Measurements from ENCODE around the gene ZFP36.
A peak's percentile ranks its signal among the peaks of the same experiment; 100 is the strongest.

Gene ZFP36
- total RNA-seq = 35.0 to 2,654 (median 177) reads per million in 9 experiments

GRCh38 chr19:39406656-39407409 is at the start of gene ZFP36:
ZFP36 (plus strand) TSS chr19:39406847; CDS start chr19:39406905, 58 bp downstream.
- Mint-ChIP-seq H3K27me3 (peaks cover 0 to 13% of the 10 kb centered on the region in 2 donors), H3K27ac (peak within 1 kb of the TSS; percentile 100), H3K36me3 (ENCODE audit: insufficient read depth) (peaks cover 99% of the 10 kb centered on the region), H3K4me1 (ENCODE audit: low read depth in 2 of 2) (peaks cover 54 to 56% of the 10 kb centered on the region in 2 donors), H3K9me3 (no peaks in the 10 kb centered on the region), H3K4me3 (peak within 1 kb of the TSS; percentile 87 to 99)
- peak; percentile 11 for ATAC-seq (replicated peaks)
- DNase-seq = peak; percentile 85 to 88 (median 85)

- Mint-ChIP-seq H3K4me3 (no peak overlapping the region), H3K27me3 (no peaks in the 10 kb centered on the region), H3K36me3 (ENCODE audit: insufficient read depth) (peaks cover 56% of the 10 kb centered on the region), H3K27ac (no peak overlapping the region), H3K4me1 (ENCODE audit: low read depth in 2 of 2) (no peaks in the 10 kb centered on the region), H3K9me3 (no peaks in the 10 kb centered on the region)
- ATAC-seq (replicated peaks) (no peak), DNase-seq (no peak)
Observed at GRCh38 chr19:39359026-39359425, 47.6 kb upstream of the ZFP36 start.

GRCh38 chr19:39360599-39360998 is 46.0 kb upstream of the ZFP36 start:
- ATAC-seq (replicated peaks) = no peak
- no peaks in the 10 kb centered on the region for H3K9me3 Mint-ChIP-seq
- peaks cover 44% of the 10 kb centered on the region for H3K36me3 Mint-ChIP-seq (ENCODE audit: insufficient read depth)
- no peaks in the 10 kb centered on the region for H3K27me3 Mint-ChIP-seq
- peak overlapping the region in 1 of 2 donors; percentile 6 for H3K27ac Mint-ChIP-seq
- peaks cover 1 to 4% of the 10 kb centered on the region in 2 donors for H3K4me1 Mint-ChIP-seq (ENCODE audit: low read depth in 2 of 2)
- no peak for DNase-seq
- H3K4me3 Mint-ChIP-seq = no peak overlapping the region

GRCh38 chr19:39362682-39363657 is 43.7 kb upstream of the ZFP36 start:
- no peak for ATAC-seq (replicated peaks)
- peak overlapping the region in 1 of 2 donors; percentile 62 for H3K27ac Mint-ChIP-seq

GRCh38 chr19:39363901-39364457 is 42.7 kb upstream of the ZFP36 start:
- H3K9me3 Mint-ChIP-seq = no peaks in the 10 kb centered on the region
- no peaks in the 10 kb centered on the region for H3K27me3 Mint-ChIP-seq
- no peak overlapping the region for H3K4me3 Mint-ChIP-seq
- H3K36me3 Mint-ChIP-seq (ENCODE audit: insufficient read depth) = peaks cover 33% of the 10 kb centered on the region
- DNase-seq (no peak), ATAC-seq (replicated peaks) (no peak)
- H3K4me1 Mint-ChIP-seq (ENCODE audit: low read depth in 2 of 2) = peaks cover 1 to 4% of the 10 kb centered on the region in 2 donors
- H3K27ac Mint-ChIP-seq = peak overlapping the region; percentile 56 to 72

More at GRCh38 chr19:39362682-39363657, 43.7 kb upstream of the ZFP36 start:
- no peak overlapping the region for H3K4me3 Mint-ChIP-seq
- H3K36me3 Mint-ChIP-seq (ENCODE audit: insufficient read depth) = peaks cover 37% of the 10 kb centered on the region
- peaks cover 1 to 4% of the 10 kb centered on the region in 2 donors for H3K4me1 Mint-ChIP-seq (ENCODE audit: low read depth in 2 of 2)
- no peak for DNase-seq
- no peaks in the 10 kb centered on the region for H3K9me3 Mint-ChIP-seq
- H3K27me3 Mint-ChIP-seq = no peaks in the 10 kb centered on the region

- Mint-ChIP-seq H3K4me3 (no peak overlapping the region), H3K36me3 (ENCODE audit: insufficient read depth) (peaks cover 29% of the 10 kb centered on the region), H3K27ac (no peak overlapping the region), H3K27me3 (no peaks in the 10 kb centered on the region), H3K4me1 (ENCODE audit: low read depth in 2 of 2) (peaks cover 1 to 4% of the 10 kb centered on the region in 2 donors), H3K9me3 (no peaks in the 10 kb centered on the region)
- no peak for DNase-seq
- ATAC-seq (replicated peaks) = no peak
Observed at GRCh38 chr19:39365531-39365930, 41.1 kb upstream of the ZFP36 start.

GRCh38 chr19:39369200-39369599 is 37.4 kb upstream of the ZFP36 start:
- DNase-seq (no peak), ATAC-seq (replicated peaks) (no peak)
- H3K27ac Mint-ChIP-seq = no peak overlapping the region
- peaks cover 1 to 4% of the 10 kb centered on the region in 2 donors for H3K4me1 Mint-ChIP-seq (ENCODE audit: low read depth in 2 of 2)
- H3K27me3 Mint-ChIP-seq = no peaks in the 10 kb centered on the region
- no peak overlapping the region for H3K4me3 Mint-ChIP-seq
- no peaks in the 10 kb centered on the region for H3K9me3 Mint-ChIP-seq
- peaks cover 33% of the 10 kb centered on the region for H3K36me3 Mint-ChIP-seq (ENCODE audit: insufficient read depth)

GRCh38 chr19:39370735-39371134 is 35.9 kb upstream of the ZFP36 start:
- H3K4me1 Mint-ChIP-seq (ENCODE audit: low read depth in 2 of 2) = no peaks in the 10 kb centered on the region
- no peaks in the 10 kb centered on the region for H3K27me3 Mint-ChIP-seq
- ATAC-seq (replicated peaks) (no peak), DNase-seq (no peak)
- H3K36me3 Mint-ChIP-seq (ENCODE audit: insufficient read depth) = peaks cover 28% of the 10 kb centered on the region
- H3K9me3 Mint-ChIP-seq = no peaks in the 10 kb centered on the region
- no peak overlapping the region for H3K4me3 Mint-ChIP-seq
- H3K27ac Mint-ChIP-seq = peak overlapping the region; percentile 17 to 23

GRCh38 chr19:39372047-39372802 is 34.4 kb upstream of the ZFP36 start:
- Mint-ChIP-seq H3K36me3 (ENCODE audit: insufficient read depth) (peaks cover 25% of the 10 kb centered on the region), H3K4me1 (ENCODE audit: low read depth in 2 of 2) (no peaks in the 10 kb centered on the region), H3K9me3 (no peaks in the 10 kb centered on the region), H3K4me3 (no peak overlapping the region), H3K27me3 (no peaks in the 10 kb centered on the region), H3K27ac (peak overlapping the region; percentile 23 to 36)
- DNase-seq = no peak
- no peak for ATAC-seq (replicated peaks)

- no peak overlapping the region for H3K4me3 Mint-ChIP-seq
- peaks cover 32% of the 10 kb centered on the region for H3K36me3 Mint-ChIP-seq (ENCODE audit: insufficient read depth)
- ATAC-seq (replicated peaks) (no peak), DNase-seq (no peak)
- H3K27me3 Mint-ChIP-seq = no peaks in the 10 kb centered on the region
- H3K4me1 Mint-ChIP-seq (ENCODE audit: low read depth in 2 of 2) = no peaks in the 10 kb centered on the region
- peak overlapping the region; percentile 75 to 82 for H3K27ac Mint-ChIP-seq
- H3K9me3 Mint-ChIP-seq = no peaks in the 10 kb centered on the region
Observed at GRCh38 chr19:39372941-39373340, 33.7 kb upstream of the ZFP36 start.

- Mint-ChIP-seq H3K36me3 (ENCODE audit: insufficient read depth) (peaks cover 44% of the 10 kb centered on the region), H3K9me3 (no peaks in the 10 kb centered on the region), H3K27ac (peak overlapping the region in 1 of 2 donors; percentile 12), H3K27me3 (no peaks in the 10 kb centered on the region), H3K4me3 (no peak overlapping the region), H3K4me1 (ENCODE audit: low read depth in 2 of 2) (no peaks in the 10 kb centered on the region)
- ATAC-seq (replicated peaks) (no peak), DNase-seq (no peak)
Observed at GRCh38 chr19:39375929-39376328, 30.7 kb upstream of the ZFP36 start.

GRCh38 chr19:39377373-39378362 is 29.0 kb upstream of the ZFP36 start:
- Mint-ChIP-seq H3K27me3 (no peaks in the 10 kb centered on the region), H3K27ac (no peak overlapping the region), H3K4me3 (no peak overlapping the region), H3K4me1 (ENCODE audit: low read depth in 2 of 2) (no peaks in the 10 kb centered on the region), H3K9me3 (no peaks in the 10 kb centered on the region), H3K36me3 (ENCODE audit: insufficient read depth) (peaks cover 48% of the 10 kb centered on the region)
- no peak for ATAC-seq (replicated peaks)
- no peak for DNase-seq

Measured in effector memory CD8-positive, alpha-beta T cell (primary cell).